Islet precursor cell (in vitro differentiated cells): ENCODE data around the gene DNAH9.
A peak's percentile ranks its signal among the peaks of the same experiment; 100 is the strongest.
"Not testable (repeated sequence)": the region's sequence is repeated elsewhere in the genome, so short reads cannot be mapped to it uniquely, and the experiment has no call there.

ENCODE experiments used
- DNase-seq: peaks from one replicate; pipeline ENCODE4 v3.0.0-alpha.2; 2018

Gene DNAH9

GRCh38 chr17:11921296-11921695 lies 323.0 kb downstream of the DNAH9 start:
- DNase-seq, result peak; percentile 50

- peak; percentile 15 for DNase-seq
These were observed 324.4 kb downstream of the DNAH9 start for GRCh38 chr17:11922638-11923037.

- peak; percentile 28 for DNase-seq
These were observed 325.8 kb downstream of the DNAH9 start for GRCh38 chr17:11924076-11924475.

- peak; percentile 55 for DNase-seq
These were observed 327.2 kb downstream of the DNAH9 start for GRCh38 chr17:11925262-11926021.

- peak; percentile 57 for DNase-seq
These were observed 330.2 kb downstream of the DNAH9 start for GRCh38 chr17:11928436-11928835.

GRCh38 chr17:11932337-11932898 lies 334.1 kb downstream of the DNAH9 start:
- DNase-seq, result no peak

- DNase-seq, result peak; percentile 86
These were observed 337.6 kb downstream of the DNAH9 start for GRCh38 chr17:11935734-11936406.

GRCh38 chr17:11940904-11941303 lies 342.6 kb downstream of the DNAH9 start:
- DNase-seq, result no peak

- not testable (repeated sequence) for DNase-seq
These were observed 344.8 kb downstream of the DNAH9 start for GRCh38 chr17:11943086-11943485.

- no peak for DNase-seq
These were observed 345.6 kb downstream of the DNAH9 start for GRCh38 chr17:11943759-11944347.

GRCh38 chr17:11944587-11944986 lies 346.3 kb downstream of the DNAH9 start:
- no peak for DNase-seq

- no peak for DNase-seq
These were observed 350.5 kb downstream of the DNAH9 start for GRCh38 chr17:11948789-11949188.

GRCh38 chr17:11949571-11949970 lies 351.3 kb downstream of the DNAH9 start:
- DNase-seq, result not testable (repeated sequence)

GRCh38 chr17:11950771-11951519 lies 352.7 kb downstream of the DNAH9 start:
- DNase-seq, result no peak

GRCh38 chr17:11952610-11953009 lies 354.3 kb downstream of the DNAH9 start:
- DNase-seq, result no peak

- DNase-seq, result no peak
These were observed 355.7 kb downstream of the DNAH9 start for GRCh38 chr17:11953924-11954323.

- no peak for DNase-seq
These were observed 356.7 kb downstream of the DNAH9 start for GRCh38 chr17:11954936-11955335.

- no peak for DNase-seq
These were observed 371.3 kb downstream of the DNAH9 start for GRCh38 chr17:11969565-11969964.

- DNase-seq, result not testable (repeated sequence)
These were observed 374.5 kb downstream of the DNAH9 start for GRCh38 chr17:11972741-11973140.

GRCh38 chr17:11979795-11980194 lies 381.5 kb downstream of the DNAH9 start:
- DNase-seq, result no peak

- DNase-seq, result no peak
These were observed 382.5 kb downstream of the DNAH9 start for GRCh38 chr17:11980813-11981212.

GRCh38 chr17:11981862-11982261 lies 383.6 kb downstream of the DNAH9 start:
- no peak for DNase-seq
